Hematopoietic multipotent progenitor cell treated with erythropoietin and hydrocortisone succinate and interleukin-3 and kit ligand, for 17 days (in vitro differentiated cells): ENCODE data around the gene IL17RE.

ENCODE experiments used
- DNase-seq: peaks from one replicate; pipeline ENCODE4 v3.0.0-alpha.2; 2015; ENCODE audit warnings: low spot score

Gene IL17RE

GRCh38 chr3:9955067-9955502 is 52.4 kb downstream of the IL17RE start:
- no peak for DNase-seq

- DNase-seq = no peak
Measured at GRCh38 chr3:9955611-9956352, 53.1 kb downstream of the IL17RE start.

GRCh38 chr3:9957214-9957613 is 54.6 kb downstream of the IL17RE start:
- DNase-seq = peak; percentile 32

- DNase-seq = no peak
Measured at GRCh38 chr3:9965200-9965875, 62.7 kb downstream of the IL17RE start.
